NCI-H2171 treated with DMSO at 0.1 percent for 48 hours (cell line): ENCODE measurements around the gene CRYBG1.
"Not testable (repeated sequence)": the region's sequence is repeated elsewhere in the genome, so short reads cannot be mapped to it uniquely, and the experiment has no call there.

Experiments
- DNase-seq: peaks from one replicate; lab custom pipeline; 2025; lab: John Stamatoyannopoulos, UW

Gene CRYBG1

GRCh38 chr6:106553440-106553839 lies 192.9 kb downstream of the CRYBG1 start:
- no peak for DNase-seq

GRCh38 chr6:106555767-106556166 lies 195.2 kb downstream of the CRYBG1 start:
- DNase-seq: no peak

- no peak for DNase-seq
Observed at GRCh38 chr6:106556368-106556960, 195.9 kb downstream of the CRYBG1 start.

- no peak for DNase-seq
Observed at GRCh38 chr6:106557837-106558236, 197.3 kb downstream of the CRYBG1 start.

- DNase-seq: no peak
Observed at GRCh38 chr6:106558364-106558763, 197.8 kb downstream of the CRYBG1 start.

- DNase-seq: not testable (repeated sequence)
Observed at GRCh38 chr6:106559659-106560058, 199.1 kb downstream of the CRYBG1 start.

- DNase-seq: no peak
Observed at GRCh38 chr6:106560996-106561685, 200.6 kb downstream of the CRYBG1 start.

GRCh38 chr6:106561686-106562405 lies 201.3 kb downstream of the CRYBG1 start:
- DNase-seq: no peak

- no peak for DNase-seq
Observed at GRCh38 chr6:106563614-106564013, 203.1 kb downstream of the CRYBG1 start.

- DNase-seq: no peak
Observed at GRCh38 chr6:106564476-106564875, 204.0 kb downstream of the CRYBG1 start.

- no peak for DNase-seq
Observed at GRCh38 chr6:106568530-106568929, 208.0 kb downstream of the CRYBG1 start.

GRCh38 chr6:106569428-106569827 lies 208.9 kb downstream of the CRYBG1 start:
- DNase-seq: no peak

- no peak for DNase-seq
Observed at GRCh38 chr6:106572436-106572835, 211.9 kb downstream of the CRYBG1 start.

- DNase-seq: no peak
Observed at GRCh38 chr6:106572875-106573585, 212.5 kb downstream of the CRYBG1 start.

- no peak for DNase-seq
Observed at GRCh38 chr6:106574741-106575458, 214.4 kb downstream of the CRYBG1 start.

- no peak for DNase-seq
Observed at GRCh38 chr6:106579281-106579680, 218.8 kb downstream of the CRYBG1 start.

- DNase-seq: no peak
Observed at GRCh38 chr6:106581468-106581867, 221.0 kb downstream of the CRYBG1 start.

- no peak for DNase-seq
Observed at GRCh38 chr6:106586815-106587415, 226.4 kb downstream of the CRYBG1 start.

GRCh38 chr6:106588937-106589336 lies 228.4 kb downstream of the CRYBG1 start:
- not testable (repeated sequence) for DNase-seq

GRCh38 chr6:106591111-106591825 lies 230.8 kb downstream of the CRYBG1 start:
- DNase-seq: no peak

- no peak for DNase-seq
Observed at GRCh38 chr6:106599440-106599839, 238.9 kb downstream of the CRYBG1 start.
